Astrocyte of the cerebellum (primary cell): ENCODE data around the gene PRKCQ.

ENCODE experiments used
- DNase-seq: peaks from one replicate; pipeline ENCODE4 v3.0.0-alpha.2; 2011; ENCODE audit warnings: low read depth
- H3K4me3 ChIP-seq: 2 replicates; pipeline ENCODE4 v1.5.1; 2011; ENCODE audit warnings: mild to moderate bottlenecking, low read depth, low read length, moderate library complexity
- in situ Hi-C: cut with HindIII; loops from 2 replicates; pipeline ENCODE4 v1.10.0; 2017; ENCODE audit warnings: low sequenced_read_pairs
- TF ChIP-seq, protein P1 (sequence below): IDR thresholded peaks from 2 replicates; pipeline ENCODE4 v1.5.1; 2012; ENCODE audit warnings: low read length, low read depth, moderate library complexity, mild to moderate bottlenecking; ENCODE audit errors: missing control alignments

PRKCQ gene

GRCh38 chr10:6486309-6486708, 93.8 kb downstream of the PRKCQ start:
- no peak for DNase-seq
- in situ Hi-C loops = no loop called here

GRCh38 chr10:6482737-6483357, 97.2 kb downstream of the PRKCQ start:
- no peak overlapping the region for H3K4me3 ChIP-seq
- TF ChIP-seq, protein P1, sequence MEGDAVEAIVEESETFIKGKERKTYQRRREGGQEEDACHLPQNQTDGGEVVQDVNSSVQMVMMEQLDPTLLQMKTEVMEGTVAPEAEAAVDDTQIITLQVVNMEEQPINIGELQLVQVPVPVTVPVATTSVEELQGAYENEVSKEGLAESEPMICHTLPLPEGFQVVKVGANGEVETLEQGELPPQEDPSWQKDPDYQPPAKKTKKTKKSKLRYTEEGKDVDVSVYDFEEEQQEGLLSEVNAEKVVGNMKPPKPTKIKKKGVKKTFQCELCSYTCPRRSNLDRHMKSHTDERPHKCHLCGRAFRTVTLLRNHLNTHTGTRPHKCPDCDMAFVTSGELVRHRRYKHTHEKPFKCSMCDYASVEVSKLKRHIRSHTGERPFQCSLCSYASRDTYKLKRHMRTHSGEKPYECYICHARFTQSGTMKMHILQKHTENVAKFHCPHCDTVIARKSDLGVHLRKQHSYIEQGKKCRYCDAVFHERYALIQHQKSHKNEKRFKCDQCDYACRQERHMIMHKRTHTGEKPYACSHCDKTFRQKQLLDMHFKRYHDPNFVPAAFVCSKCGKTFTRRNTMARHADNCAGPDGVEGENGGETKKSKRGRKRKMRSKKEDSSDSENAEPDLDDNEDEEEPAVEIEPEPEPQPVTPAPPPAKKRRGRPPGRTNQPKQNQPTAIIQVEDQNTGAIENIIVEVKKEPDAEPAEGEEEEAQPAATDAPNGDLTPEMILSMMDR = no peak
- DNase-seq = no peak
- in situ Hi-C loops = no loop called here

More at GRCh38 chr10:6486309-6486708, 93.8 kb downstream of the PRKCQ start:
- H3K4me3 ChIP-seq = no peak overlapping the region
- TF ChIP-seq, protein P1 = no peak

GRCh38 chr10:6478722-6479121, 101.4 kb downstream of the PRKCQ start:
- DNase-seq = no peak
- TF ChIP-seq, protein P1 = no peak
- in situ Hi-C loops = no loop called here
- no peak overlapping the region for H3K4me3 ChIP-seq

DNA sequence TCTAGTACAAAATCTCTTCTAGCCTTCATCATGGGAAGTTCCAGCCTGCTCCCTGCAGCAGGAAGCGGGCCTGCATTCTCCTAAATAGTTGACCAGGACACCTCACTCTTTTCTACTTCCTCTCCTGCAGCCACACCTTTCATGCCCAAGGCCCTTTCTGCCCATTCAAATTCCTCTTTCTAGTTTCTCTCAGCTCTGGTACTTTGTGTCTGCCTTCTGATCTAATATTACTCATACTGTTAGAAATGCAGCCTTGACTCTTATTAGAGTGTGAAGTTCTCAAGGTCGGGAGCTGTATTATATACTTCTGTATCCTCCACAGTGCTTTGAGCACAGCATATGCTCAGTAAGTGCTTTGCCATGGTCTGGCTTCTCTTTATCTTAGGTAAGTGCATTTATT, 103.1 kb downstream of the PRKCQ start:
- in situ Hi-C loops = no loop called here
- H3K4me3 ChIP-seq = no peak overlapping the region
- no peak for DNase-seq
- TF ChIP-seq, protein P1 = no peak

DNA sequence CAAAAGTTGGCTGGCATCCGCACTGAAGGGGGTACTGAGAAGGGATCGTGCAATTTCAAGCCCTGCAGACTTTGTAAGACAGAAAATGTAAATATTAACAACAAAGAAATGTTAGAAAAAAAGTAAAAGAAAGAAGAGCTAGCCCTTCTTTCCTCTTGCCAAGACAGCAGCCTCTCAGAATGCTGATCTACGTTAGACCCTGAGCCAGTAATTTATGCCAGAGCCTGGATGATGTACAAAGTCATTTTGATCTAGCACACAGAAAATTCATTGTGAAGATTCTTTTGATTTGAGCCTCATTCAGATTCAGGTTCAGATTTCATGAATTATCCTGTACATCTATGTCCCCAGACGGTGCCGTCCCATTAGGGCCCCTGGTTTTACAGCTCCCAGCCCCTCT, 105.2 kb downstream of the PRKCQ start:
- DNase-seq = no peak
- TF ChIP-seq, protein P1 = no peak
- no peak overlapping the region for H3K4me3 ChIP-seq
- in situ Hi-C loops = no loop called here

- in situ Hi-C loops = no loop called here
- H3K4me3 ChIP-seq = no peak overlapping the region
- no peak for DNase-seq
- TF ChIP-seq, protein P1 = no peak
Measured at GRCh38 chr10:6473901-6474370, 106.1 kb downstream of the PRKCQ start.
